ENCODE results near the gene FER. TPM values are rescaled to one million over a fixed set of nuclear protein-coding genes. Genes with fewer than 3 reads are reported as not detected.

FER gene
- polyA plus RNA-seq, 1 of the 3 experiments (the other 2 are of a cell fraction), result 1.8 TPM

DNA sequence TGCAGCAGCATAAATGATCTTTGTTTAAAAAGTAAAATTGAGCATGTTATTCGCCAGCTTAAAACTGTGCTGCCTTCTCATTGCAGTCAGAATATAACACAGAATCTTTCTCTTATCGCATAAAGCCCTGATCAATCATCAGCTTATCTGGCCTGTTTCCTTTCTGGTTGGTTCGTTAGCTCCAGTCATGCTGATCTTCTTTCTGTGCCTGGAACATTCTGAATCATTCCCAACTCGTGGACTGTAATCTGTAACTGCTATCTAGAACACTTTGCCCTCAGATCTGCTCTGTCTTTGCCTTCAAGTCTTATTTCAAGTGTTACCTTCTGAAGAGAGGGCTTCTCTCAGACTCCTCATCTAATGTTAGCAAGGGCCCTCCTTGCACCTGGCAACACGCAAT lies 11.9 kb upstream of the FER start:
- Histone ChIP-seq H3F3A (replicated peaks; ENCODE audit: insufficient read depth) (no peaks in the 10 kb centered on the region), H3K27me3 (ENCODE audit: insufficient read depth) (no peaks in the 10 kb centered on the region), H3K79me2 (ENCODE audit: insufficient read depth) (no peaks in the 10 kb centered on the region), H3K9ac (no peak overlapping the region), H3K4me1 (ENCODE audit: control insufficient read depth in 1 of 2, insufficient read depth in 2 of 2, low read depth in 1 of 2, low read length in 1 of 2) (no peaks in the 10 kb centered on the region; a peak in 1 of 4 replicates), H3K9me2 (no peaks in the 10 kb centered on the region), H2AFZ (ENCODE audit: low read depth) (0 out of 2 replicates have a peak overlapping the region, but pooled peaks have one; percentile 58), H3K4me3 (ENCODE audit: low read depth in 2 of 2, low read length in 1 of 2) (no peak overlapping the region), H3K4me2 (no peak overlapping the region), H3K9me3 (no peaks in the 10 kb centered on the region), H3K36me3 (replicated peaks in 1 of 2; ENCODE audit: control insufficient read depth in 1 of 2, insufficient read depth in 2 of 2, low read length in 1 of 2) (no peaks in the 10 kb centered on the region), H3K27ac (ENCODE audit: low read depth in 2 of 2, low read length in 1 of 2) (no peak overlapping the region), H4K20me1 (ENCODE audit: insufficient read depth) (no peaks in the 10 kb centered on the region)
- ChIA-PET CTCF (no interaction called here), POLR2A (no interaction called here)
- TF ChIP-seq, protein P1, sequence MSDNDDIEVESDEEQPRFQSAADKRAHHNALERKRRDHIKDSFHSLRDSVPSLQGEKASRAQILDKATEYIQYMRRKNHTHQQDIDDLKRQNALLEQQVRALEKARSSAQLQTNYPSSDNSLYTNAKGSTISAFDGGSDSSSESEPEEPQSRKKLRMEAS (IDR thresholded peaks at IDR 0.05; ENCODE audit: low read depth), result no peak
- no peak for TF ChIP-seq TAF1 (IDR thresholded peaks at IDR 0.05; ENCODE audit: borderline replicate concordance, low read depth, low read length)
- TF ChIP-seq NFIC (IDR thresholded peaks at IDR 0.05; ENCODE audit: borderline replicate concordance), result no peak
- TF ChIP-seq CHD2 (IDR thresholded peaks at IDR 0.05; ENCODE audit: low read length, partially characterized antibody), result no peak
- no peak for TF ChIP-seq FOXM1 (IDR thresholded peaks at IDR 0.05; ENCODE audit: low read depth)
- TF ChIP-seq IRF3 (IDR thresholded peaks at IDR 0.05; ENCODE audit: low read depth, low read length), result no peak
- peak; percentile 50; the same call in 1 of the 2 replicates for TF ChIP-seq GATA2 (CRISPR knock-in tag; IDR thresholded peaks at IDR 0.05)
- TF ChIP-seq RCOR1 (IDR thresholded peaks at IDR 0.05; ENCODE audit: low read length), result no peak
- no peak for TF ChIP-seq SIN3A (IDR thresholded peaks at IDR 0.05; ENCODE audit: borderline replicate concordance, low read depth, low read length)
- TF ChIP-seq EP300 (IDR thresholded peaks at IDR 0.05; ENCODE audit: borderline replicate concordance in 1 of 2, low read depth in 1 of 2, low read length in 1 of 2), result peak in 1 of 2 experiments; percentile 33; a peak in 1 of 4 replicates
- no peak for TF ChIP-seq EZH2phosphoT487 (IDR thresholded peaks at IDR 0.05; ENCODE audit: borderline replicate concordance, low read depth)
- no peak for TF ChIP-seq TEAD4 (IDR thresholded peaks at IDR 0.05; ENCODE audit: borderline replicate concordance, insufficient read depth)
- TF ChIP-seq ELF1 (IDR thresholded peaks at IDR 0.05), result no peak
- TF ChIP-seq TCF12 (IDR thresholded peaks at IDR 0.05), result no peak
- TF ChIP-seq GABPA (IDR thresholded peaks at IDR 0.05; ENCODE audit: low read depth), result no peak
- WGBS (ENCODE audit: low lambda C conversion rate), result 59% methylated on average over 5 of the region's 5 CpGs
- peak; percentile 21 for DNase-seq

GRCh38 chr5:108736855-108737254 lies 10.8 kb upstream of the FER start:
- H4K20me1 ChIP-seq (ENCODE audit: insufficient read depth), result no peaks in the 10 kb centered on the region
- CTCF ChIA-PET, result interaction anchor here (1.0 kb wide), 1 partner anchor 9 kb away, joined by 3 read pairs; no protein-coding TSS in a partner anchor
- no peak overlapping the region for H3K27ac ChIP-seq (ENCODE audit: low read depth in 2 of 2, low read length in 1 of 2)
- DNase-seq, result no peak
- 86% methylated on average over 7 of the region's 7 CpGs for WGBS (ENCODE audit: low lambda C conversion rate)
- no peaks in the 10 kb centered on the region for H3K9me2 ChIP-seq
- H3K4me1 ChIP-seq (ENCODE audit: control insufficient read depth in 1 of 2, insufficient read depth in 2 of 2, low read depth in 1 of 2, low read length in 1 of 2), result no peaks in the 10 kb centered on the region; a peak in 1 of 4 replicates
- no peak overlapping the region for H2AFZ ChIP-seq (ENCODE audit: low read depth)
- POLR2A ChIA-PET, result no interaction called here
- no peaks in the 10 kb centered on the region for H3K9me3 ChIP-seq
- no peak overlapping the region for H3K4me2 ChIP-seq
- TF ChIP-seq RXRA (IDR thresholded peaks at IDR 0.05; ENCODE audit: borderline replicate concordance, low read depth) (no peak), NRF1 (IDR thresholded peaks at IDR 0.05; ENCODE audit: low read depth, low read length) (no peak), TAF1 (IDR thresholded peaks at IDR 0.05; ENCODE audit: borderline replicate concordance, low read depth, low read length) (no peak), SIN3A (IDR thresholded peaks at IDR 0.05; ENCODE audit: borderline replicate concordance, low read depth, low read length) (no peak), PBX3 (IDR thresholded peaks at IDR 0.05) (no peak), RFX5 (IDR thresholded peaks at IDR 0.05; ENCODE audit: low read length) (no peak)
- TF ChIP-seq, protein P2, sequence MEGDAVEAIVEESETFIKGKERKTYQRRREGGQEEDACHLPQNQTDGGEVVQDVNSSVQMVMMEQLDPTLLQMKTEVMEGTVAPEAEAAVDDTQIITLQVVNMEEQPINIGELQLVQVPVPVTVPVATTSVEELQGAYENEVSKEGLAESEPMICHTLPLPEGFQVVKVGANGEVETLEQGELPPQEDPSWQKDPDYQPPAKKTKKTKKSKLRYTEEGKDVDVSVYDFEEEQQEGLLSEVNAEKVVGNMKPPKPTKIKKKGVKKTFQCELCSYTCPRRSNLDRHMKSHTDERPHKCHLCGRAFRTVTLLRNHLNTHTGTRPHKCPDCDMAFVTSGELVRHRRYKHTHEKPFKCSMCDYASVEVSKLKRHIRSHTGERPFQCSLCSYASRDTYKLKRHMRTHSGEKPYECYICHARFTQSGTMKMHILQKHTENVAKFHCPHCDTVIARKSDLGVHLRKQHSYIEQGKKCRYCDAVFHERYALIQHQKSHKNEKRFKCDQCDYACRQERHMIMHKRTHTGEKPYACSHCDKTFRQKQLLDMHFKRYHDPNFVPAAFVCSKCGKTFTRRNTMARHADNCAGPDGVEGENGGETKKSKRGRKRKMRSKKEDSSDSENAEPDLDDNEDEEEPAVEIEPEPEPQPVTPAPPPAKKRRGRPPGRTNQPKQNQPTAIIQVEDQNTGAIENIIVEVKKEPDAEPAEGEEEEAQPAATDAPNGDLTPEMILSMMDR (IDR thresholded peaks at IDR 0.05), result no peak
- H3K9ac ChIP-seq, result no peak overlapping the region
- no peaks in the 10 kb centered on the region for H3K27me3 ChIP-seq (ENCODE audit: insufficient read depth)
- no peaks in the 10 kb centered on the region for H3K36me3 ChIP-seq (replicated peaks in 1 of 2; ENCODE audit: control insufficient read depth in 1 of 2, insufficient read depth in 2 of 2, low read length in 1 of 2)
- H3K79me2 ChIP-seq (ENCODE audit: insufficient read depth), result no peaks in the 10 kb centered on the region
- no peaks in the 10 kb centered on the region for H3F3A ChIP-seq (replicated peaks; ENCODE audit: insufficient read depth)
- no peak overlapping the region for H3K4me3 ChIP-seq (ENCODE audit: low read depth in 2 of 2, low read length in 1 of 2)
